Measurements from ENCODE around the gene ORAI3.
A peak's percentile ranks its signal among the peaks of the same experiment; 100 is the strongest.

The ORAI3 gene

GRCh38 chr16:30948667-30949649 is at the start of gene ORAI3:
Gene ORAI3 (plus strand): TSS chr16:30949068. CDS start chr16:30949290, 222 bp downstream.
- H3K4me3 ChIP-seq (ENCODE audit: low read depth, low read length): peak within 1 kb of the TSS; percentile 76
- TF ChIP-seq CTCF (IDR thresholded peaks at IDR 0.05; ENCODE audit: control insufficient read depth, extremely low read depth, insufficient read depth): no peak
- DNase-seq (ENCODE audit: low read depth): no peak

GRCh38 chr16:30899794-30900193 is 49.1 kb upstream of the ORAI3 start:
- DNase-seq (ENCODE audit: low read depth): no peak
- TF ChIP-seq CTCF (IDR thresholded peaks at IDR 0.05; ENCODE audit: control insufficient read depth, extremely low read depth, insufficient read depth): no peak
- H3K4me3 ChIP-seq (ENCODE audit: low read depth, low read length): no peak overlapping the region

- DNase-seq (ENCODE audit: low read depth): no peak
- no peak for TF ChIP-seq CTCF (IDR thresholded peaks at IDR 0.05; ENCODE audit: control insufficient read depth, extremely low read depth, insufficient read depth)
- H3K4me3 ChIP-seq (ENCODE audit: low read depth, low read length): no peak overlapping the region
These were observed 48.3 kb upstream of the ORAI3 start for GRCh38 chr16:30900588-30900987.

GRCh38 chr16:30901201-30902028 is 47.5 kb upstream of the ORAI3 start:
- no peak for TF ChIP-seq CTCF (IDR thresholded peaks at IDR 0.05; ENCODE audit: control insufficient read depth, extremely low read depth, insufficient read depth)
- no peak for DNase-seq (ENCODE audit: low read depth)
- H3K4me3 ChIP-seq (ENCODE audit: low read depth, low read length): peak overlapping the region; percentile 32; the same call in 1 of the 2 replicates

GRCh38 chr16:30902029-30902972 is 46.6 kb upstream of the ORAI3 start:
- peak; percentile 75 for TF ChIP-seq CTCF (IDR thresholded peaks at IDR 0.05; ENCODE audit: control insufficient read depth, extremely low read depth, insufficient read depth)
- no peak for DNase-seq (ENCODE audit: low read depth)
- H3K4me3 ChIP-seq (ENCODE audit: low read depth, low read length): peak overlapping the region; percentile 40

GRCh38 chr16:30903002-30903401 is 45.9 kb upstream of the ORAI3 start:
- no peak for TF ChIP-seq CTCF (IDR thresholded peaks at IDR 0.05; ENCODE audit: control insufficient read depth, extremely low read depth, insufficient read depth)
- H3K4me3 ChIP-seq (ENCODE audit: low read depth, low read length): no peak overlapping the region
- no peak for DNase-seq (ENCODE audit: low read depth)

Data from LNCaP clone FGC (cell line).